Astrocyte (in vitro differentiated cells and primary cell): ENCODE results near the gene MAN1A1. TPM values are rescaled to one million over a fixed set of nuclear protein-coding genes. Genes with fewer than 3 reads are reported as not detected.

ENCODE experiments used
- DNase-seq: peaks from one replicate; pipeline ENCODE4 v3.0.0-alpha.2; 2010; ENCODE audit warnings: low read depth
- FAIRE-seq: peaks from 2 replicates; lab custom pipeline; 2011; peaks lifted over from hg19 to GRCh38; lab: Jason Lieb, UNC
- H2AFZ ChIP-seq: 2 replicates; pipeline ENCODE4 v1.6.0; 2012; ENCODE audit warnings: low read depth, low read length, inconsistent platforms
- H3K27ac ChIP-seq: 2 replicates; pipeline ENCODE4 v1.5.1; 2011; ENCODE audit warnings: low read depth, low read length, inconsistent platforms
- H3K27me3 ChIP-seq: 2 replicates; pipeline ENCODE4 v1.6.0; 2011; ENCODE audit warnings: low read length, inconsistent platforms; ENCODE audit not compliant: insufficient read depth
- H3K36me3 ChIP-seq: 2 replicates; pipeline ENCODE4 v1.5.1; 2011; ENCODE audit warnings: low read length, inconsistent platforms; ENCODE audit not compliant: insufficient read depth
- H3K4me1 ChIP-seq: 2 replicates; pipeline ENCODE4 v1.5.1; 2011; ENCODE audit warnings: low read length, inconsistent platforms; ENCODE audit not compliant: insufficient read depth
- H3K4me2 ChIP-seq: 2 replicates; pipeline ENCODE4 v1.6.0; 2012; ENCODE audit warnings: low read length, inconsistent platforms
- H3K4me3 ChIP-seq: 2 replicates; pipeline ENCODE4 v1.5.1; 2011; ENCODE audit warnings: low read depth, mild to moderate bottlenecking, low read length, inconsistent platforms; ENCODE audit not compliant: insufficient read depth
- H3K79me2 ChIP-seq: 2 replicates; pipeline ENCODE4 v1.6.0; 2012; ENCODE audit warnings: mild to moderate bottlenecking, low read length, inconsistent platforms; ENCODE audit not compliant: insufficient read depth
- H3K9ac ChIP-seq: 2 replicates; pipeline ENCODE4 v1.6.0; 2012; ENCODE audit warnings: mild to moderate bottlenecking, low read length, inconsistent platforms
- H3K9me3 ChIP-seq: 2 replicates; pipeline ENCODE4 v1.5.1; 2012; ENCODE audit warnings: low read depth, mild to moderate bottlenecking, low read length, inconsistent platforms; ENCODE audit not compliant: insufficient read depth
- H4K20me1 ChIP-seq: 2 replicates; pipeline ENCODE4 v1.6.0; 2012; ENCODE audit warnings: low read length, inconsistent platforms; ENCODE audit not compliant: insufficient read depth
- H3K27ac Mint-ChIP-seq: one replicate; pipeline ENCODE4 v1.8.0; 2021; ENCODE audit warnings: mild to moderate bottlenecking, mixed read lengths; ENCODE audit not compliant: unreplicated experiment
- H3K27me3 Mint-ChIP-seq: one replicate; pipeline ENCODE4 v1.8.0; 2021; ENCODE audit warnings: low read depth, mixed read lengths; ENCODE audit not compliant: unreplicated experiment
- H3K36me3 Mint-ChIP-seq: one replicate; pipeline ENCODE4 v1.8.0; 2021; ENCODE audit warnings: low read depth, mixed read lengths; ENCODE audit not compliant: unreplicated experiment
- H3K4me1 Mint-ChIP-seq: one replicate; pipeline ENCODE4 v1.8.0; 2021; ENCODE audit warnings: low read depth, mixed read lengths; ENCODE audit not compliant: unreplicated experiment
- H3K4me3 Mint-ChIP-seq: one replicate; pipeline ENCODE4 v1.8.0; 2021; ENCODE audit warnings: mild to moderate bottlenecking, moderate library complexity, mixed read lengths; ENCODE audit not compliant: unreplicated experiment
- H3K9me3 Mint-ChIP-seq: one replicate; pipeline ENCODE4 v1.8.0; 2021; ENCODE audit warnings: mild to moderate bottlenecking, mixed read lengths; ENCODE audit not compliant: unreplicated experiment
- CTCF ChIP-seq: IDR thresholded peaks from 2 replicates; pipeline ENCODE4 v1.5.1; 2011; ENCODE audit warnings: low read depth, mild to moderate bottlenecking, inconsistent platforms, low read length, moderate library complexity; ENCODE audit not compliant: insufficient read depth
- EZH2 ChIP-seq: IDR thresholded peaks from 2 replicates; pipeline ENCODE4 v1.6.1; 2012; ENCODE audit warnings: mild to moderate bottlenecking, low read length, inconsistent platforms; ENCODE audit not compliant: insufficient read depth
- total RNA-seq: library from RNA; stranded (reverse); gene quantifications from 2 replicates; pipeline ENCODE4 v1.2.1, GENCODE V29; 2021

Gene MAN1A1
- total RNA-seq, 1 donor from 2014 or later: 11.7 TPM

GRCh38 chr6:119193707-119194106 lies 155.9 kb downstream of the MAN1A1 start:
- H3K4me1 Mint-ChIP-seq: peaks cover 2% of the 10 kb centered on the region
- no peak for FAIRE-seq

GRCh38 chr6:119192200-119192599 lies 157.4 kb downstream of the MAN1A1 start:
- Mint-ChIP-seq H3K27ac (no peak overlapping the region), H3K36me3 (peaks cover 7% of the 10 kb centered on the region), H3K4me3 (no peak overlapping the region), H3K4me1 (no peaks in the 10 kb centered on the region), H3K9me3 (no peaks in the 10 kb centered on the region), H3K27me3 (no peaks in the 10 kb centered on the region)
- TF ChIP-seq EZH2: no peak
- no peak for TF ChIP-seq CTCF
- FAIRE-seq (peak; percentile 37), DNase-seq (no peak)
- Histone ChIP-seq H3K79me2 (no peaks in the 10 kb centered on the region), H3K4me3 (no peak overlapping the region), H3K9ac (no peak overlapping the region), H3K4me1 (no peaks in the 10 kb centered on the region), H3K27me3 (no peaks in the 10 kb centered on the region), H3K9me3 (no peaks in the 10 kb centered on the region), H3K36me3 (no peaks in the 10 kb centered on the region), H2AFZ (no peak overlapping the region), H3K4me2 (no peak overlapping the region), H4K20me1 (no peaks in the 10 kb centered on the region), H3K27ac (no peak overlapping the region)

More at GRCh38 chr6:119193707-119194106, 155.9 kb downstream of the MAN1A1 start:
- H3K36me3 ChIP-seq: no peaks in the 10 kb centered on the region
- no peak overlapping the region for H3K4me3 Mint-ChIP-seq
- no peaks in the 10 kb centered on the region for H4K20me1 ChIP-seq
- no peaks in the 10 kb centered on the region for H3K27me3 ChIP-seq
- no peak overlapping the region for H3K4me2 ChIP-seq
- H3K36me3 Mint-ChIP-seq: peaks cover 7% of the 10 kb centered on the region
- TF ChIP-seq EZH2 (no peak), CTCF (no peak)
- H3K27ac Mint-ChIP-seq: no peak overlapping the region
- no peaks in the 10 kb centered on the region for H3K9me3 Mint-ChIP-seq
- DNase-seq: no peak
- no peak overlapping the region for H3K27ac ChIP-seq
- H3K4me1 ChIP-seq: no peaks in the 10 kb centered on the region
- H3K27me3 Mint-ChIP-seq: no peaks in the 10 kb centered on the region
- no peak overlapping the region for H3K9ac ChIP-seq
- no peaks in the 10 kb centered on the region for H3K9me3 ChIP-seq
- no peak overlapping the region for H2AFZ ChIP-seq
- no peaks in the 10 kb centered on the region for H3K79me2 ChIP-seq
- H3K4me3 ChIP-seq: no peak overlapping the region

DNA sequence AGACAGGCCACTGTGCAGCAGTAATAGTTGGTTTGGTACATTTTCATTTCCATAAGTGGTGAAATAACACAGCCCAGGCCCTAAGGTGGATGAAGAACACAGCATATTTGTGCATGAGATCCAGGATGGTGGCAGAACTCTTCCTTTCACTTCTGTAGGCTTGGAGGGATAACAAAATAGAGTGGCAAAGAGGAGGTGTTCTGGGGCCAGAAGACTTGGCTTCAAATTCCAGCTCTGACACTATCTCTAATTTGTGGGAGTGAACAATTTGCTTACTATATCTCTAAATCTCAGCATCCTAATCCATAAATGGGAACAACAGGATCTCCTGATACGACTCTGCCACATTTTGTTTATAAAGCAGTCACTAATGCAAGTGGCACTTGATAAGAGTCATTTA lies 159.4 kb downstream of the MAN1A1 start:
- no peak overlapping the region for H3K4me3 Mint-ChIP-seq

More for the DNA sequence above, 159.4 kb downstream of the MAN1A1 start:
- no peak for FAIRE-seq
- Mint-ChIP-seq H3K36me3 (peaks cover 9% of the 10 kb centered on the region), H3K4me1 (no peaks in the 10 kb centered on the region), H3K27me3 (no peaks in the 10 kb centered on the region), H3K27ac (no peak overlapping the region), H3K9me3 (no peaks in the 10 kb centered on the region)
- Histone ChIP-seq H3K9ac (no peak overlapping the region), H3K27ac (no peak overlapping the region), H4K20me1 (no peaks in the 10 kb centered on the region), H3K4me3 (no peak overlapping the region), H3K36me3 (no peaks in the 10 kb centered on the region), H3K4me1 (no peaks in the 10 kb centered on the region), H2AFZ (no peak overlapping the region), H3K79me2 (no peaks in the 10 kb centered on the region), H3K9me3 (no peaks in the 10 kb centered on the region), H3K4me2 (no peak overlapping the region), H3K27me3 (no peaks in the 10 kb centered on the region)
- no peak for DNase-seq
- TF ChIP-seq CTCF: no peak
- TF ChIP-seq EZH2: no peak
